ENCODE results near the gene ABCC8.

GRCh38 chr11:17519061-17519885 lies 42.6 kb upstream of the ABCC8 start:
- TF ChIP-seq POLR2AphosphoS5 (IDR thresholded peaks at IDR 0.05; ENCODE audit: low read depth, low read length), result no peak
- TF ChIP-seq POLR2A (IDR thresholded peaks at IDR 0.05; ENCODE audit: low read depth, low read length), result no peak
- no peak for TF ChIP-seq TAF1 (IDR thresholded peaks at IDR 0.05; ENCODE audit: borderline replicate concordance, low read depth, low read length)

All from GM12892 (cell line).